GM23338 (cell line): ENCODE results near the gene SLC45A1. TPM values are rescaled to one million over a fixed set of nuclear protein-coding genes. Genes with fewer than 3 reads are reported as not detected.

Experiments
- ATAC-seq: fragments of 200-7000 bp; cut with Tn5 transposase; 3 replicates; pipeline ENCODE4 v1.9.1; 2020
- DNase-seq: peaks from one replicate; pipeline ENCODE4 v3.0.0-alpha.2; 2015; ENCODE audit warnings: low spot score
- H2AFZ ChIP-seq: fragments of 200-600 bp; sonication (generic); 2 replicates; pipeline ENCODE4 v1.8.0; 2016; ENCODE audit warnings: antibody characterized with exemption, mild to moderate bottlenecking, moderate library complexity
- H3F3A ChIP-seq: fragments of 200-600 bp; sonication (generic); replicated peaks from 2 replicates; pipeline ENCODE4 v1.8.0; 2017; ENCODE audit warnings: antibody characterized with exemption, mixed run types, low read depth
- H3K27ac ChIP-seq: fragments of 200-600 bp; sonication (generic); 2 replicates; pipeline ENCODE4 v1.6.1; 2016; ENCODE audit warnings: low read depth
- H3K27me3 ChIP-seq: fragments of 200-600 bp; sonication (generic); 2 replicates; pipeline ENCODE4 v1.8.0; 2016; ENCODE audit warnings: mild to moderate bottlenecking, mixed run types, moderate library complexity; ENCODE audit not compliant: insufficient read depth
- H3K36me3 ChIP-seq: fragments of 200-600 bp; sonication (generic); 2 replicates; pipeline ENCODE4 v1.8.0; 2016; ENCODE audit warnings: mild to moderate bottlenecking; ENCODE audit not compliant: insufficient read depth
- H3K4me1 ChIP-seq: fragments of 200-600 bp; sonication (generic); 2 replicates; pipeline ENCODE4 v1.8.0; 2016; ENCODE audit warnings: mild to moderate bottlenecking, moderate library complexity; ENCODE audit not compliant: insufficient read depth
- H3K4me2 ChIP-seq: fragments of 200-600 bp; sonication (generic); 2 replicates; pipeline ENCODE4 v1.7.1; 2017; ENCODE audit warnings: mixed run types
- H3K4me3 ChIP-seq: fragments of 200-600 bp; sonication (generic); 2 replicates; pipeline ENCODE4 v1.6.1; 2016; ENCODE audit warnings: mixed run types
- H3K79me2 ChIP-seq: fragments of 200-600 bp; sonication (generic); replicated peaks from 2 replicates; pipeline ENCODE4 v1.8.0; 2017; ENCODE audit warnings: mild to moderate bottlenecking; ENCODE audit not compliant: insufficient read depth
- H3K9me2 ChIP-seq: fragments of 200-600 bp; sonication (generic); 2 replicates; pipeline ENCODE4 v1.8.0; 2017; ENCODE audit not compliant: insufficient read depth
- H4K20me1 ChIP-seq: fragments of 200-600 bp; sonication (generic); replicated peaks from 2 replicates; pipeline ENCODE4 v1.8.0; 2017; ENCODE audit warnings: mild to moderate bottlenecking; ENCODE audit not compliant: insufficient read depth
- H3K27ac Mint-ChIP-seq: 2 replicates; pipeline ENCODE4 v1.8.0; 2020; ENCODE audit warnings: inconsistent platforms, mild to moderate bottlenecking, moderate library complexity, mixed read lengths
- H3K27me3 Mint-ChIP-seq: 3 replicates; pipeline ENCODE4 v1.8.0; 2022; ENCODE audit warnings: low read depth, mild to moderate bottlenecking, moderate library complexity, mixed read lengths, inconsistent platforms; ENCODE audit not compliant: insufficient read depth, poor library complexity
- H3K36me3 Mint-ChIP-seq: 3 replicates; pipeline ENCODE4 v1.8.0; 2021; ENCODE audit warnings: low read depth, mild to moderate bottlenecking, inconsistent platforms, moderate library complexity, mixed read lengths
- H3K4me1 Mint-ChIP-seq: 3 replicates; pipeline ENCODE4 v1.8.0; 2020; ENCODE audit warnings: mild to moderate bottlenecking, inconsistent platforms, mixed read lengths
- H3K4me3 Mint-ChIP-seq: 3 replicates; pipeline ENCODE4 v1.8.0; 2021; ENCODE audit warnings: moderate library complexity, mild to moderate bottlenecking, inconsistent platforms, mixed read lengths
- H3K9me3 Mint-ChIP-seq: 3 replicates; pipeline ENCODE4 v1.8.0; 2020; ENCODE audit warnings: moderate library complexity, mild to moderate bottlenecking, inconsistent platforms, mixed read lengths
- CREB1 ChIP-seq: fragments of 250-450 bp; sonication (Bioruptor Pico); IDR thresholded peaks from 2 replicates; pipeline ENCODE4 v1.5.0; 2020; ENCODE audit warnings: low read depth, mild to moderate bottlenecking, moderate library complexity
- EZH2 ChIP-seq: fragments of 200-600 bp; sonication (generic); IDR thresholded peaks from one replicate; pipeline ENCODE4 v1.8.0; 2017; ENCODE audit warnings: antibody characterized with exemption, mild to moderate bottlenecking, low read depth; ENCODE audit not compliant: unreplicated experiment
- EZH2phosphoT487 ChIP-seq: fragments of 200-600 bp; sonication (generic); IDR thresholded peaks from one replicate; pipeline ENCODE4 v1.8.1; 2018; ENCODE audit warnings: antibody characterized with exemption; ENCODE audit not compliant: unreplicated experiment
- JUNB ChIP-seq: IDR thresholded peaks from one replicate; pipeline ENCODE4 v1.6.1; 2016; ENCODE audit warnings: antibody characterized with exemption; ENCODE audit not compliant: unreplicated experiment
- POLR2AphosphoS5 ChIP-seq: IDR thresholded peaks from 2 replicates; pipeline ENCODE4 v1.6.1; 2016; ENCODE audit warnings: antibody characterized with exemption, low read depth
- ZNF114 ChIP-seq: fragments of 250-450 bp; sonication (Bioruptor Pico); IDR thresholded peaks from 2 replicates; pipeline ENCODE4 v1.5.0; 2020; ENCODE audit warnings: mild to moderate bottlenecking, moderate library complexity
- ZNF331 ChIP-seq: fragments of 250-450 bp; sonication (Bioruptor Pico); IDR thresholded peaks from 2 replicates; pipeline ENCODE4 v1.5.0; 2020; ENCODE audit warnings: low read depth, mild to moderate bottlenecking, moderate library complexity
- polyA plus RNA-seq: library from polyadenylated mRNA; unstranded; fragments of >200 nt; fragmentation: Nextera tagmentation; extraction: Ambion mirVana; gene quantifications from 2 replicates; pipeline ENCODE4 v1.2.1, GENCODE V29; 2016
- total RNA-seq: library from RNA; depleted of rRNA; stranded (reverse); fragments of >200 nt; shearing (Covaris generic); gene quantifications from 2 replicates; pipeline ENCODE4 v1.2.3, GENCODE V29; 2014
- TF ChIP-seq, protein P1 (sequence below), 2 experiments: fragments of 200-600 bp in 1 of 2; sonication (generic) in 1 of 2; conservative IDR thresholded peaks; 2 replicates each; pipeline versions ENCODE4 v1.5.1 to v1.6.1; 2016 to 2017; ENCODE audit warnings: antibody characterized with exemption in 2 of 2, low read depth in 2 of 2, mild to moderate bottlenecking in 2 of 2, moderate library complexity in 1 of 2
- TF ChIP-seq, protein P2 (sequence below): IDR thresholded peaks from one replicate; pipeline ENCODE4 v1.6.1; 2018; ENCODE audit warnings: antibody characterized with exemption; ENCODE audit not compliant: unreplicated experiment

Gene SLC45A1
- total and polyA plus RNA-seq, 2 experiments from 2014 or later = 1.3 to 2.3 TPM

DNA sequence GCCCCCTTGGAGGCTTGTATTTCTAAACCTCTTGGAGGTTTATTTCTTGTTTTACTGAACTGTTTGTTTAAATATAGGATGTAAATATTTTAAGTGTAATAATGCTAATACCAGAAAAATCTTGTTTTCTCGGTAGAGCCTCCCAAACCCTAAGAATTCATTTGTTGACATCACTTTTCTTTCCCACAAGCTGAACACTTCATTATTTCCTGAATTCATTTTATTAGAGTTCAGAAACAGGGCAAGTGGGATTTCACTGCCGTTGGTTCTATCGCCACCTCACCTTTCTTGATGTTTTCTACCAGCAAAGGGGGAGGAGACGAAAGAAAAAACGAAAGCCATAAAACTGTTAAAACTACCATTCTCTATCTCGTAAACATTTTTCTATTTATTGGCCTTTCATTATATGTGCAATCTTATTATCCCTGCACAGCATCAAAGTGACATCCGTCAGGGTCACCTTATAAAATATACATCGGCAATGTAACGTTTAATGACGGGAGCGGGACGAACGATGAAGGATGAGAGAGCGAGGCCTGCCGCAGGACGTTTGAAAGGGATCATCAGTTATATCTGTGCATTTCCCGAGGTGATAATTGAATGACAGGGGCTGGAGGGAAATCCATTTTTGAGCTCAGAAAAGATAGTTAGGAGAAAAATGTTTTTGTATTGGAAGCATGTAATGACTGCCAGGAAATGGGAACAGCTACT is 59.5 kb downstream of the SLC45A1 start:
- DNase-seq (no peak), ATAC-seq (no peak)
- no peaks in the 10 kb centered on the region for H3K27me3 ChIP-seq
- Mint-ChIP-seq H3K4me3 (no peak overlapping the region), H3K4me1 (peaks cover 56% of the 10 kb centered on the region), H3K27me3 (peaks cover 9% of the 10 kb centered on the region), H3K27ac (no peak overlapping the region), H3K36me3 (peaks cover 8% of the 10 kb centered on the region; the same call in 2 of the 3 replicates), H3K9me3 (no peaks in the 10 kb centered on the region)
- H3K27ac ChIP-seq = no peak overlapping the region; the same call in 1 of the 2 replicates
- H3K4me3 ChIP-seq = no peak overlapping the region
- no peaks in the 10 kb centered on the region for H3K9me2 ChIP-seq
- H4K20me1 ChIP-seq = peaks cover 54% of the 10 kb centered on the region
- no peaks in the 10 kb centered on the region for H3K36me3 ChIP-seq
- peaks cover 91% of the 10 kb centered on the region for H3K79me2 ChIP-seq
- no peak overlapping the region for H2AFZ ChIP-seq
- H3F3A ChIP-seq = peaks cover 13% of the 10 kb centered on the region
- peaks cover 38% of the 10 kb centered on the region for H3K4me1 ChIP-seq
- TF ChIP-seq, protein P1, sequence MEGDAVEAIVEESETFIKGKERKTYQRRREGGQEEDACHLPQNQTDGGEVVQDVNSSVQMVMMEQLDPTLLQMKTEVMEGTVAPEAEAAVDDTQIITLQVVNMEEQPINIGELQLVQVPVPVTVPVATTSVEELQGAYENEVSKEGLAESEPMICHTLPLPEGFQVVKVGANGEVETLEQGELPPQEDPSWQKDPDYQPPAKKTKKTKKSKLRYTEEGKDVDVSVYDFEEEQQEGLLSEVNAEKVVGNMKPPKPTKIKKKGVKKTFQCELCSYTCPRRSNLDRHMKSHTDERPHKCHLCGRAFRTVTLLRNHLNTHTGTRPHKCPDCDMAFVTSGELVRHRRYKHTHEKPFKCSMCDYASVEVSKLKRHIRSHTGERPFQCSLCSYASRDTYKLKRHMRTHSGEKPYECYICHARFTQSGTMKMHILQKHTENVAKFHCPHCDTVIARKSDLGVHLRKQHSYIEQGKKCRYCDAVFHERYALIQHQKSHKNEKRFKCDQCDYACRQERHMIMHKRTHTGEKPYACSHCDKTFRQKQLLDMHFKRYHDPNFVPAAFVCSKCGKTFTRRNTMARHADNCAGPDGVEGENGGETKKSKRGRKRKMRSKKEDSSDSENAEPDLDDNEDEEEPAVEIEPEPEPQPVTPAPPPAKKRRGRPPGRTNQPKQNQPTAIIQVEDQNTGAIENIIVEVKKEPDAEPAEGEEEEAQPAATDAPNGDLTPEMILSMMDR (conservative IDR thresholded peaks at IDR 0.05; ENCODE audit: low read depth in 2 of 2) = no peak
- no peak for TF ChIP-seq ZNF114 (CRISPR knock-in tag)
- no peak for TF ChIP-seq CREB1 (CRISPR knock-in tag)
- TF ChIP-seq ZNF331 (CRISPR knock-in tag) = no peak
- TF ChIP-seq, protein P2, sequence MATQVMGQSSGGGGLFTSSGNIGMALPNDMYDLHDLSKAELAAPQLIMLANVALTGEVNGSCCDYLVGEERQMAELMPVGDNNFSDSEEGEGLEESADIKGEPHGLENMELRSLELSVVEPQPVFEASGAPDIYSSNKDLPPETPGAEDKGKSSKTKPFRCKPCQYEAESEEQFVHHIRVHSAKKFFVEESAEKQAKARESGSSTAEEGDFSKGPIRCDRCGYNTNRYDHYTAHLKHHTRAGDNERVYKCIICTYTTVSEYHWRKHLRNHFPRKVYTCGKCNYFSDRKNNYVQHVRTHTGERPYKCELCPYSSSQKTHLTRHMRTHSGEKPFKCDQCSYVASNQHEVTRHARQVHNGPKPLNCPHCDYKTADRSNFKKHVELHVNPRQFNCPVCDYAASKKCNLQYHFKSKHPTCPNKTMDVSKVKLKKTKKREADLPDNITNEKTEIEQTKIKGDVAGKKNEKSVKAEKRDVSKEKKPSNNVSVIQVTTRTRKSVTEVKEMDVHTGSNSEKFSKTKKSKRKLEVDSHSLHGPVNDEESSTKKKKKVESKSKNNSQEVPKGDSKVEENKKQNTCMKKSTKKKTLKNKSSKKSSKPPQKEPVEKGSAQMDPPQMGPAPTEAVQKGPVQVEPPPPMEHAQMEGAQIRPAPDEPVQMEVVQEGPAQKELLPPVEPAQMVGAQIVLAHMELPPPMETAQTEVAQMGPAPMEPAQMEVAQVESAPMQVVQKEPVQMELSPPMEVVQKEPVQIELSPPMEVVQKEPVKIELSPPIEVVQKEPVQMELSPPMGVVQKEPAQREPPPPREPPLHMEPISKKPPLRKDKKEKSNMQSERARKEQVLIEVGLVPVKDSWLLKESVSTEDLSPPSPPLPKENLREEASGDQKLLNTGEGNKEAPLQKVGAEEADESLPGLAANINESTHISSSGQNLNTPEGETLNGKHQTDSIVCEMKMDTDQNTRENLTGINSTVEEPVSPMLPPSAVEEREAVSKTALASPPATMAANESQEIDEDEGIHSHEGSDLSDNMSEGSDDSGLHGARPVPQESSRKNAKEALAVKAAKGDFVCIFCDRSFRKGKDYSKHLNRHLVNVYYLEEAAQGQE = no peak
- TF ChIP-seq EZH2phosphoT487 = no peak
- no peak overlapping the region for H3K4me2 ChIP-seq

DNA sequence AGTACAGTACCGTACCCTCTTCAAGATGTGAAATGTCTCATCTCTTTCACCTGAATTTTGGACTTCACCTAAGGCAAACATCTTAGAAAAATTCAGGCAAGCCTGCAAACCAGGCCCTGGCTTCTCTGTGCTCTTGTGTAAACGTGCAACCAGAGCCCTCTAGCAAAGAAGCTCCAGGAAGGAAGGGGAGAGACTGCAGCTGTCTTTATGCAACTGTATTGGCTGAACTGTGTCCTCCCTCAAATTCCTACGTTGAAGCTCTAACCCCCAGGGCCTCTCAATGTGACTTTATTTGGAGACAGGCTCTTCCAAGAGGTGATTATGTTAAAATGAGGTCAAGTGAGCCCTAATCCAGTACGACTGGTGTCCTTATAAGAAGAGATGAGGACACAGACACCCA is 60.3 kb downstream of the SLC45A1 start:
- Histone ChIP-seq H4K20me1 (peaks cover 56% of the 10 kb centered on the region), H3K4me3 (no peak overlapping the region), H3K27me3 (no peaks in the 10 kb centered on the region), H3K36me3 (no peaks in the 10 kb centered on the region), H3K27ac (no peak overlapping the region), H3F3A (peaks cover 13% of the 10 kb centered on the region), H3K79me2 (peaks cover 91% of the 10 kb centered on the region), H2AFZ (no peak overlapping the region), H3K4me1 (peaks cover 30% of the 10 kb centered on the region), H3K9me2 (no peaks in the 10 kb centered on the region), H3K4me2 (no peak overlapping the region)
- DNase-seq (no peak), ATAC-seq (no peak)
- Mint-ChIP-seq H3K9me3 (no peaks in the 10 kb centered on the region), H3K27ac (no peak overlapping the region), H3K27me3 (peaks cover 9% of the 10 kb centered on the region), H3K4me3 (no peak overlapping the region), H3K36me3 (peaks cover 11% of the 10 kb centered on the region), H3K4me1 (peaks cover 55% of the 10 kb centered on the region)
- TF ChIP-seq EZH2 (no peak), JUNB (no peak), ZNF114 (CRISPR knock-in tag) (no peak), POLR2AphosphoS5 (no peak)
- TF ChIP-seq, protein P1 (conservative IDR thresholded peaks at IDR 0.05; ENCODE audit: low read depth in 2 of 2) = no peak
